ENCODE measurements around the gene IKZF4. TPM values are rescaled to one million over a fixed set of nuclear protein-coding genes. Genes with fewer than 3 reads are reported as not detected.

Gene IKZF4
- total RNA-seq (10 to 100 TPM in 1 of 2 donors, 1 to 10 TPM in 1; 7.0 to 10.7 TPM), polyA plus RNA-seq (1 to 10 TPM; 3.3 to 3.5 TPM)
- long read RNA-seq, donor 1, full-length matches to known transcripts = 5 of 5 reads
- long read RNA-seq, donor 1, partial matches to known transcripts = 0 of 5 reads
- long read RNA-seq, donor 1, other reads (novel, unspliced or antisense) = 0 of 5 reads
- long read RNA-seq, donor 2, partial matches to known transcripts = 0 of 1 reads
- long read RNA-seq, donor 2, other reads (novel, unspliced or antisense) = 0 of 1 reads
- long read RNA-seq, donor 3, full-length matches to known transcripts = 2 of 2 reads
- long read RNA-seq, donor 3, partial matches to known transcripts = 0 of 2 reads
- long read RNA-seq, donor 3, other reads (novel, unspliced or antisense) = 0 of 2 reads
- long read RNA-seq, donor 4, partial matches to known transcripts = 0 of 12 reads
- long read RNA-seq, donor 4, other reads (novel, unspliced or antisense) = 10 of 12 reads
- long read RNA-seq, donor 5, partial matches to known transcripts = 0 of 4 reads
- long read RNA-seq, donor 5, other reads (novel, unspliced or antisense) = 0 of 4 reads

DNA sequence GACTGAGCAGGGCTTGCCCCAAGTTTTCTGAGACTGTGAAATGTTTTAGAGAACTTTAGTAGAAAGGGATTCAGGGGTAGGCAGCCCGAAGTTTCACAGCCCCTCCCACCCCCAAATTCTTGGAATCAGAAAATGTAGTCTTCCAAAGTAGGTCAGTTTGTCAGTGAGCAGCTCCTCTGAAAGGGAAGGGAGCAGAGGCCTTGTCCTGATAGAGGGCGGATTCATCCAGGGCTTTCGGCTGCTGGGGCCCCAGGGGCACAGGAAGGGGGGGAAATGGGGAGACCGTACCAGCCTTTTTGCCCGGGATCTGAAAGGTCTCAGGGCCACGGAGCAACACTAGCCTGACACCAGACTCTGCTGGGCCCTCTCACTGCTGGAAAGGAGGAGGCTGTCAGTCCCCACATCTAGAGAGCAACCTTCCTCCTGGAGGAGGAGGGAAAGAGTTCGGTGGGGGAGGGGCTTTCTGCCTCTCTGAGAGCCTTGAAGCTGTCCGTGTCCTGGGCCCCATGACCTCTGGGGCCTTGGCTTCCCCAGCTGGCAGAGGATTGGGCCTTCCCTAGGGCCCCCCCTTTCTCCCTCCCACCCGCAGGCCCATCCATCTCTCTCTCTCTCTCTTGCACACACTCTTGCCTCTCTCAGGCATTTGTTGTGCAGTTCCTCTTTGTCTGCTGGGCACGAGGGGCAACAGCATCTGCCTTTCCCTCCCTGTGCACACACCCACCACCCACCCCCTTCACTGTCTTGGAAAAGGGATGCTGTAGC, at the start of gene IKZF4:
Gene IKZF4, plus strand, starts transcription at position 621 of the 762 bp plus-strand sequence. CDS start 451 bp downstream, outside the sequence.
- ATAC-seq (ENCODE audit: insufficient read depth, low FRiP score) = peak; percentile 17
- Histone ChIP-seq H3K9me3 (ENCODE audit: control insufficient read depth in 4 of 4, insufficient read depth in 3 of 4, low read length in 3 of 4) (no peaks in the 10 kb centered on the region), H3K4me1 (ENCODE audit: control insufficient read depth in 5 of 5, insufficient read depth in 5 of 5, low read length in 5 of 5) (peaks cover 0 to 55% (median 3%) of the 10 kb centered on the region in 5 donors), H3K36me3 (ENCODE audit: control insufficient read depth in 4 of 4, insufficient read depth in 4 of 4, low read length in 4 of 4) (peaks cover 0 to 15% (median under 1%) of the 10 kb centered on the region in 4 donors), H3K27ac (ENCODE audit: low read depth in 1 of 2, low read length in 1 of 2) (peak within 1 kb of the TSS in 1 of 2 donors; percentile 73), H3K27me3 (ENCODE audit: control insufficient read depth in 3 of 3, insufficient read depth in 3 of 3, low read length in 2 of 3) (no peaks in the 10 kb centered on the region), H3K4me3 (no peak within 1 kb of the TSS), H3K9ac (ENCODE audit: insufficient read depth in 1 of 2, low read length in 2 of 2) (peak within 1 kb of the TSS; percentile 34 to 81)
- 16 to 27% methylated on average over 9 to 10 of the region's 10 CpGs for WGBS, 2 donors
- peak; percentile 90 to 95 (median 91) for DNase-seq
- TF ChIP-seq, protein P1, sequence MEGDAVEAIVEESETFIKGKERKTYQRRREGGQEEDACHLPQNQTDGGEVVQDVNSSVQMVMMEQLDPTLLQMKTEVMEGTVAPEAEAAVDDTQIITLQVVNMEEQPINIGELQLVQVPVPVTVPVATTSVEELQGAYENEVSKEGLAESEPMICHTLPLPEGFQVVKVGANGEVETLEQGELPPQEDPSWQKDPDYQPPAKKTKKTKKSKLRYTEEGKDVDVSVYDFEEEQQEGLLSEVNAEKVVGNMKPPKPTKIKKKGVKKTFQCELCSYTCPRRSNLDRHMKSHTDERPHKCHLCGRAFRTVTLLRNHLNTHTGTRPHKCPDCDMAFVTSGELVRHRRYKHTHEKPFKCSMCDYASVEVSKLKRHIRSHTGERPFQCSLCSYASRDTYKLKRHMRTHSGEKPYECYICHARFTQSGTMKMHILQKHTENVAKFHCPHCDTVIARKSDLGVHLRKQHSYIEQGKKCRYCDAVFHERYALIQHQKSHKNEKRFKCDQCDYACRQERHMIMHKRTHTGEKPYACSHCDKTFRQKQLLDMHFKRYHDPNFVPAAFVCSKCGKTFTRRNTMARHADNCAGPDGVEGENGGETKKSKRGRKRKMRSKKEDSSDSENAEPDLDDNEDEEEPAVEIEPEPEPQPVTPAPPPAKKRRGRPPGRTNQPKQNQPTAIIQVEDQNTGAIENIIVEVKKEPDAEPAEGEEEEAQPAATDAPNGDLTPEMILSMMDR (IDR thresholded peaks at IDR 0.05; ENCODE audit: control extremely low read depth, extremely low read depth) = no peak

DNA sequence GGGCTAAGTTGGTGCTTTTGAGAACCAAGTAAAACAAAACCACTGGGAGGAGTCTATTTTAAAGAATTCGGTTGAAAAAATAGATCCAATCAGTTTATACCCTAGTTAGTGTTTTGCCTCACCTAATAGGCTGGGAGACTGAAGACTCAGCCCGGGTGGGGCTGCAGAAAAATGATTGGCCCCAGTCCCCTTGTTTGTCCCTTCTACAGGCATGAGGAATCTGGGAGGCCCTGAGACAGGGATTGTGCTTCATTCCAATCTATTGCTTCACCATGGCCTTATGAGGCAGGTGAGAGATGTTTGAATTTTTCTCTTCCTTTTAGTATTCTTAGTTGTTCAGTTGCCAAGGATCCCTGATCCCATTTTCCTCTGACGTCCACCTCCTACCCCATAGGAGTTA, 48.8 kb upstream of the IKZF4 start:
- ATAC-seq (ENCODE audit: insufficient read depth, low FRiP score) = no peak
- Histone ChIP-seq H3K4me3 (no peak overlapping the region), H3K27me3 (ENCODE audit: control insufficient read depth in 3 of 3, insufficient read depth in 3 of 3, low read length in 2 of 3) (no peaks in the 10 kb centered on the region), H3K9ac (ENCODE audit: insufficient read depth in 1 of 2, low read length in 2 of 2) (no peak overlapping the region), H3K4me1 (ENCODE audit: control insufficient read depth in 5 of 5, insufficient read depth in 5 of 5, low read length in 5 of 5) (peaks cover 3 to 45% (median 12%) of the 10 kb centered on the region in 5 donors), H3K36me3 (ENCODE audit: control insufficient read depth in 4 of 4, insufficient read depth in 4 of 4, low read length in 4 of 4) (peaks cover 0 to 20% (median 6%) of the 10 kb centered on the region in 4 donors), H3K27ac (ENCODE audit: low read depth in 1 of 2, low read length in 1 of 2) (peak overlapping the region in 1 of 2 donors; percentile 38), H3K9me3 (ENCODE audit: control insufficient read depth in 4 of 4, insufficient read depth in 3 of 4, low read length in 3 of 4) (no peaks in the 10 kb centered on the region)
- 59 to 75% methylated on average over 3 of the region's 3 CpGs for WGBS, 2 donors
- TF ChIP-seq, protein P1 (IDR thresholded peaks at IDR 0.05; ENCODE audit: control extremely low read depth, extremely low read depth) = no peak
- peak in 1 of 3 donors; percentile 6 for DNase-seq

- H3K4me3 ChIP-seq = peak overlapping the region; percentile 69
- peaks cover 3 to 41% (median 12%) of the 10 kb centered on the region in 5 donors for H3K4me1 ChIP-seq (ENCODE audit: control insufficient read depth in 5 of 5, insufficient read depth in 5 of 5, low read length in 5 of 5)
- no peaks in the 10 kb centered on the region for H3K27me3 ChIP-seq (ENCODE audit: control insufficient read depth in 3 of 3, insufficient read depth in 3 of 3, low read length in 2 of 3)
- H3K36me3 ChIP-seq (ENCODE audit: control insufficient read depth in 4 of 4, insufficient read depth in 4 of 4, low read length in 4 of 4) = peaks cover 0 to 20% (median 6%) of the 10 kb centered on the region in 4 donors
- peak overlapping the region; percentile 92 to 98 for H3K27ac ChIP-seq (ENCODE audit: low read depth in 1 of 2, low read length in 1 of 2)
- DNase-seq (peak in 1 of 3 donors; percentile 3), ATAC-seq (ENCODE audit: insufficient read depth, low FRiP score) (no peak)
- H3K9ac ChIP-seq (ENCODE audit: insufficient read depth in 1 of 2, low read length in 2 of 2) = peak overlapping the region; percentile 57 to 100
- 27 to 28% methylated on average over 1 of the region's 1 CpG for WGBS, 2 donors
- no peaks in the 10 kb centered on the region for H3K9me3 ChIP-seq (ENCODE audit: control insufficient read depth in 4 of 4, insufficient read depth in 3 of 4, low read length in 3 of 4)
- TF ChIP-seq, protein P1 (IDR thresholded peaks at IDR 0.05; ENCODE audit: control extremely low read depth, extremely low read depth) = no peak
These were observed 48.4 kb upstream of the IKZF4 start for GRCh38 chr12:55972456-55972855.
